Measurements from ENCODE around the gene SBK3. TPM values are rescaled to one million over a fixed set of nuclear protein-coding genes. Genes with fewer than 3 reads are reported as not detected.
A peak's percentile ranks its signal among the peaks of the same experiment; 100 is the strongest.
"Not testable (repeated sequence)": the region's sequence is repeated elsewhere in the genome, so short reads cannot be mapped to it uniquely, and the experiment has no call there.

The SBK3 gene, protein sequence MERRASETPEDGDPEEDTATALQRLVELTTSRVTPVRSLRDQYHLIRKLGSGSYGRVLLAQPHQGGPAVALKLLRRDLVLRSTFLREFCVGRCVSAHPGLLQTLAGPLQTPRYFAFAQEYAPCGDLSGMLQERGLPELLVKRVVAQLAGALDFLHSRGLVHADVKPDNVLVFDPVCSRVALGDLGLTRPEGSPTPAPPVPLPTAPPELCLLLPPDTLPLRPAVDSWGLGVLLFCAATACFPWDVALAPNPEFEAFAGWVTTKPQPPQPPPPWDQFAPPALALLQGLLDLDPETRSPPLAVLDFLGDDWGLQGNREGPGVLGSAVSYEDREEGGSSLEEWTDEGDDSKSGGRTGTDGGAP
- not detected in 2 replicates for total RNA-seq (2014; rRNA removed; shearing (Covaris generic))
- polyA plus RNA-seq (2015; cell fraction: cytosol; rRNA removed) = not detected in 2 replicates
- 0.48 TPM in 1 of 2 replicates, not detected in the other for polyA plus RNA-seq (2015; cell fraction: nucleus; rRNA removed)

DNA sequence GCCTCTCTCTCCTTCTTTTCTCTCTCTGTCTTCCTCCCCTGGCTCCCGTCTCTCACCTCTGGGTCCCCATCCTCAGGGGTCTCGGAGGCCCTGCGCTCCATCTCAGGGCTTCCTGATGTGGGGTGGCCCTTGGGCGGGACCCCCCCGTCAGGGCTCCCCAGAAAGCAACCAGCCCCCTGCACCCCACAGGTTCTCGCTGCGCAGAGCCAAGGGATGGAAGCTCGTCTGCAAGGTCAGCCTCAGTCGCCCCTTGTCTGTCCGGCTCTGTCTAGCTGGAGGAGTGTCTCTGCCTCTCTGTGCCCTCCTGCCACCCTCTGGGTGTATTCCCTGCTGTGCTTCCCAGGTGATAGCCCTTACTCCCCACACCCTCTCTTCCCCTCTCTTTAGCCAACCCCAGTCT lies at the start of gene SBK3:
TSS of gene SBK3 (minus strand) at position 101 of the 400 bp plus-strand sequence. CDS start at position 101, 0 bp downstream.
- no peak for DNase-seq (ENCODE audit: low read depth)

DNA sequence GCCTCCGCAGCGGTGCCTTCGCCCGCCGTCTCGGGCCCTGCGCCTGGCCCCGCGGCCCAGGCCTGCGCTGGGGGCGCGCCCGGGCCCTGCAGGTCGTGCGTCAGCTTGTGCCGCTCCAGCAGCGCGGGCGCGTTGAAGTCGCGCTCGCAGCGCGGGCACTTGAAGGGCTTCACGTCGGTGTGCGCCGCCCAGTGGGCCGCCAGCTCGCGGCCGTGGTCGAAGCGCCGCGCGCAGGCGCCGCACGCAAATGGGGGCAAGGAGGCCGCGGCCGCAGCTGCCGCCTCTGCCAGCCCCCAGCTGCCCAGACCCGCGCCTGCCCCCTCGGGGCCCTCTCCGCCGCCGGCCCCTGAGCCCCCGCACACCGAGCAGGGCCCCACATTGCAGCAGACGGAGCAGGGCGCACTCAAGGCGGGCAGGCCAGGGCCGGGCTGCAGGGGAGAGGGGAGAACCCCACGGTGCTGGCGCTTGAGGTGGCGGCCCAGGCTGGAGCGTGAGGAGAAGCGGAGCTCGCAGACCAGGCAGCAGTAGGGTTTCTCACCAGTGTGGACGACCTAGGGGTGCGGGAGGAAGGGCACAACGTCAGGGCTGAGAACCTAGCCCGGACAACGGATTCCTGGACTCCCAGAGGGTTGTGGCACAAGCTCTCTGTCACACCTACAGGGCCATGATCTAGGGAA lies 47.9 kb upstream of the SBK3 start:
- no peak for DNase-seq (ENCODE audit: low read depth)

DNA sequence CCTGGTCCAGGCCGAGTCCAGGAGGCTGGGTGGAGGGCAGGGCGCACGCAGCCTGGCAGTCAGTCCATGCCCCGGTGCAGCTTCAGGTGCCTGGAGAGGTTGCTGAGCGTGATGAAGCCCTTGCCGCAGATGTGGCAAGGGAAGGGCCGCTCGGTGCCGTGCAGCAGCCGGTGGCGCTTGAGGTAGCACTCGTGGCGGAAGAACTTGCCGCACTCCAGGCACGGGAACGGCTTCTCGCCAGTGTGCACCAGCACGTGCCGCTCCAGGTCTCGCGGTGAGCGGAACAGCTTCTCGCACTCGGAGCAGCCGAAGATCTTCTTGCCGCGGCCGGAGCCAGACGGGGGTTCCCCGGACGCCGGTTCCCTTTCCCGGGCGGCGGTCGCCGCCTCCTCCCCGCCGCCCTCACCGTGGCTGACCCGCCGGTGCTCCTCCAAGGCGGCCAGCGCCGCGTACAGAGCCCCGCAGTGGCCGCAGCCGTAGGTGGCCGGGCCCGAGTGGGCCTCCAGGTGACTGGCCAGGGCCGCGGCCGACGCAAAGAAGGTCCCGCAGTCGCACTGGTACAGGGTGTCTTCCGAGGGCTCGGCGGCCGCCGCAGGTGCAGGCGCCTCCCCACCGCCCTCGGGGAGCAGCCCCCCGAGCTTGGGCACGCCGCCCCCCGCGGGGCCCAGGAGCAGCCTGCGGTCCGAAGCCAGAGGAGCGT lies 47.2 kb upstream of the SBK3 start:
- no peak for DNase-seq (ENCODE audit: low read depth)

DNA sequence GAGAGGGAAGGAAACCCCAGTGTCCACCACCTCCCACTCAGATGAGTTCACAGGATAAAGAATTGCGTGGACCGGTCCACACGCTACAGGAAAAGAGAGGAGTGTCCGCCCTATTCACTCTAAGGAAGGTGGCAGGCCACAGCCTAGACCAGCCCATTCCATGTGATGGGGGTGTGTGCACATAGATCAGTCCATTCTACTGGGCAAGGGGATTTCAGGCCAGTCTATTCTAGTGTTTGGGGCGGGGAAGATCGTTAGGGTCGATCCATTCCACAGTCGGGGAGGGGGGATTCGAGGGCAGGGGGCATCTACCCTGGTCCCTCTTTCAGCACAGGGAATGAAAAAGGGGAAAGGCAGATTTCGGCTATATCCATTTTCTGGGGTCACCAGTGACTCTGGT lies 46.2 kb upstream of the SBK3 start:
- DNase-seq (ENCODE audit: low read depth) = no peak

DNA sequence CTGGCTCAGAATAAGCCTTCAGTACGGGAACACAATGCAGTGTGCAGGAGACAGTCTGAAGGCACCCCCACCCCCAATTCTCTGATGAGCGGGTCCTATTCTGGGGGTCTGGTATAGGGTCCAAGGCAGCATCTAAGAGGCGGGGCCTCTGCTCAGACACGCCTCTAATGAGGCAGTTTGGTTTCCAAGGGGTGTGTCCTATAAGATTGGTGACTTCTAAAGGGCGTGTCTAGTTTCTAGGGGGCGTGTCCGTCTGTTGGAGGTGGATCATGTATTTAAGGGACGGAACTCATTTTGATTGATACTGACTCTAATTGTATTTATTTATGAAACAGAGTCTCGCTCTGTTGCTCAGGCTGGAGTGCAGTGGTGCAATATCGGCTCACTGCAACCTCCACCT lies 45.3 kb upstream of the SBK3 start:
- DNase-seq (ENCODE audit: low read depth) = no peak

DNA sequence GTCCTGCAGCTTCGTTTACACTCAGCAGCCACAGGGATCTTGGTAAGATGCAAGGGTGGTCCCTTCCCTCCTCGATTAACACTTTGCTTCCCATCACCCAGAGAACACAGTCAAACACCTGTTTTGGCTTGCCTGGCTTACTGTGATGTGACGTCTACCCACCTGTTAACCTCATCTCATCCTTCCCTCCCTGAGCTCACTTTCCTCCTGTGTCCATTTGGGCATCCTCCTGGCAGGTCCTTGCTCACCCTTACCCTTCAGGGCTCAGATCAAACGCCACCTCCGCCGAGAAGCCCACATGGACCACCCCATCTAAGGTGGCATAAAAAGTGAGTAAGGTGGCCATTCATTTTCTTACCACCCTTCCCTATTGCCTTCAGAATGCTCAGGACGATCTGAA lies 44.8 kb upstream of the SBK3 start:
- no peak for DNase-seq (ENCODE audit: low read depth)

DNA sequence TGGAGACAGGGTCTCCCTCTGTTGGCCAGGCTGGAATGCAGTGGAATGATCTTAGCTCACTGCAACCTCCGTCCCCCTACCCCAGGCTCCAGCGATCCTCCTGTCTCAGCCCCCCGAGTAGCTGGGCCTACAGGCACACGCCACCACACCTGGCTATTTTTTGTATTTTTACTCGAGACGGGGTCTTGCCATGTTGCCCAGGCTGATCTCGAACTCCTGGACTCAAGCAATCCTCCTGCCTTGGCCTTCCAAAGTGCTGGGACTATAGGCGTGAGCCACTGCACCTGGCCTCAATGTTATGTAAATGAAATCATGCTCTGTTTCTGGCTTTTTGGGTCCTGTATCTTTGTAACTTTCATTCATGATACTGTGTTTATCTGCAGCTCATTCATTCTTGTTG lies 43.4 kb upstream of the SBK3 start:
- DNase-seq (ENCODE audit: low read depth) = no peak

DNA sequence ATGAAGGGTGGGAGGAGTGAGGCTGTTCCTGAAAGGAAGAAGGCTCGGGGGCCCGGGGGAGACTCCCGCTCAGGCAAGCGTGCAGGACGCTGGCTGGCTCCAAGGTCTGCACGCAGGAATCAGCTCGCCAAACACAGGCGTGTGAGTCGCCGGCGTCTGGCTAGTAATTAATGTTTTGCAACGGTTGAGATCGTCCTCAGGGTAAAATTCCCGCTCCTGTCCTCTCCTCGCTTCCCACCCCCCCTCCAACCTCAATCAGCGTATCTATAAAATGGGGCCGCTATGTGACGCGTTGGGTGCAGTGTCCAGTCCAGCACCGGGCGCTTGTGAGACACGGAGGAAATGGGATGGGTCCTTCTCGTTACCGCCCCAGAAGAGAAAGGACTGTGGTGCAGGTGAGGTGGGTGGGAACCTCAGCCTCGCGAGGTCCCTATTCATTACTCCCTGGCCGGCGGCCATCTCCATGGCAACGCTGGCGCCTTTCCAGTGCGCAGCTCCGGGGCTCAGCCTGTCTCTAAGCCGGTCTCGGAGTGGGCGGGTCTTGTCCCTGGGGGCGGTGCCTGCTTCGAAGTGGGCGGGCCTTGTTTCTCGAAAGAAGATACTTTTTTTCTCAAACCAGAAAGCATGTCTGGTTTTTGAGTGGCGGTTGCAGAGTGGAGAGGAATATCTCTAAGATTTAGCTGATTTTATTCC lies 41.8 kb upstream of the SBK3 start:
- peak; percentile 74 for DNase-seq (ENCODE audit: low read depth)

DNA sequence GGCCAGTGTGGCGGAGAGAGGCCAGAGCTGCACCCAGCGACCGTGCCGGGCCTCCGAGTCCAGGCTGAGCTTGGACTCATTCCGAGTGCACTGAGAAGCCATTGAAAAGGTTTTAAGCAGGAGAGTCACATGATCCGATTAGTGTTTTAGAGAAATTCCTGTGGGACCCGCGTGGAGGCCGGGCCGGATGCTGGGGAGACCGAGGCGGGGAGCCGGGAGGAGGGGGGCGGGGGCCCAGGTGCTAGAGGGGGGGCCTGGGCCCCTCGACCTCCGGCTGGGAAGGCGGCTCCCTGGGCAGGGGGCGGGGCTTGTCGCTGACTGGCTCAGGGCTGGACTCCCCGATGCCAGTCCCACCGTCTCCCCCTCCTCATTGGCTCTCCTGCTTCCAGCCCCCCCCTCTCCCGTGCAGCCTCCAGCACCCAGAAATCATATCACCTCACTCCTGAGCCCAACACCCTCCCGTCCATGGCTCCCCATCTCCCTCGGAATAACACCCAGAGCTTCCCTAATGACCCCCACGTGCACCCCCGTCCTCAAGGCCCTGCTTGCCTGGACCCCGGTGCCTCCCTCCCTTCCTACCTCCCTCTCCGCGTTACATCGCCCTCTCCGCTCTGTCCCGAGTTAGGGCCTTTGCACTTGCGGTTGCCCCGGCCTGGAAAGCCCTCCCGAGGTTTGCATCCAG lies 40.5 kb upstream of the SBK3 start:
- DNase-seq (ENCODE audit: low read depth) = no peak

DNA sequence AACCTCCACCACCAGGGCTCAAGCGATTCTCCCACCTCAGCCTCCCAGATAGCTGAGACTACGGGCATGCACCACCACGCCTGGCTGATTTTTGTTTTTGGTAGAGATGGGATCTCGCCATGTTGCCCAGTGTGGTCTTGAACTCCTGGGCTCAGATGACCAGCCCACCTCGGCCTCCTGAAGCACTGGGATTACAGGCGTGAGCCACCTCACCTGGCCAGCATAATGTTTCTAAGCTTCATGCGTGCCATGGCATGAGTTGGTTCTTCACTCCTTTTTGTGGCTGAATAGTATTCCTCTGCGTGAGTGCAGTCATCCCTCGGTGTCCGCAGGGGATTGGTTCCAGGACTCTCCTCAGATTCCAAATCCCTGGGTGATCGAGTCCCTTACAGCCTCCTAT lies 39.5 kb upstream of the SBK3 start:
- DNase-seq (ENCODE audit: low read depth) = no peak

DNA sequence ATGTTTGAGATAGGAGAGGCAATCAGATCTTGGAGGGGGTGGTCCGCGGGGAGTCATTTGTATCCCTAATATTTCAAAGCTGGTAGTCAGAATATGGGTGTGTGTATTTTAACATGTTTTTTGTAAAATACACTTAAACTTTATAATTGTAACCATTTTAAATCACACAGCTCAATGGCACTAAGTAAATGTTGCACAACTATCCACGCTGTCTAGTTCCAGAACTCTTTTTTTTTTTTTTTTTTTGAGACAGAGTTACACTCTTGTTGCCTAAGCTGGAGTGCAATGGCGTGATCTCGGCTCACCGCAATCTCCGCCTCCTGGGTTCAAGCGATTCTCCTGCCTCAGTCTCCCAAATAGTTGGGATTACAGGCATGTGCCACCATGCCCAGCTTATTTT lies 38.6 kb upstream of the SBK3 start:
- DNase-seq (ENCODE audit: low read depth) = not testable (repeated sequence)

DNA sequence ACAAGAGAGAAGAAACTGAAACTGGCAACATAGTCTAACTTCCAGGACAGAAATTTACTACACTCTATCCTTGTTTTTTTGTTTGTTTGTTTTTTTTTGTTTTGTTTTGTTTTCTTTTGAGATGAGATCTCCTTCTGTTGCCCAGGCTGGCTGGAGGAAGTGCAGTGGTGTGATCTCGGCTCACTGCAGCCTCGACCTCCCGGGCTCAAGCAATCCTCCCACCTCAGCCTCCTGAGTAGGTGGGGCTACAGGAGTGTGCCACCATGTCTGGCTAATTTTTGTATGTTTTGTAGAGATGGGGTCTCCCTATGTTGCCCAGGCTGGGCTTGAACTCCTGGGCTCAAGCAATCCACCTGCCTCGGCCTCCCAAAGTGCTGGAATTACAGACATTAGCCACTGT lies 36.9 kb upstream of the SBK3 start:
- DNase-seq (ENCODE audit: low read depth) = not testable (repeated sequence)

DNA sequence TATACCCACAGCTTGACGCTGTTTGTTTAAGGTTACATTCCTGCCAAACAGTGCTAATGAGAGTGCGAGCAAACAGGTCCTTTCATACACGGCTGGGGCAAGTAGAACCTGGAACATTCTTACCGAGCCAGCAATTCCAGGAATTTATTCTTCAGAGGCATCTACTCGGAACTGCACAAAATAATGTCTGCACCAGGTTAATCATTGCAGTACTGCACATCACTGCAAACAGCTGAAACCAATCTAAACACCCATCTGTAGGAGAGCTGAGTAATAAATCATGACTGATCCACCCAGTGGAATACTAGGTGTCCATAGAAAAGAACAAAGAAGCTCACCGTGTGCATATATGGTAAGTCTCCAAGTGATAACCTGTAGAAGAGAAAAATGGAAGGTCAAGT lies 36.5 kb upstream of the SBK3 start:
- DNase-seq (ENCODE audit: low read depth) = no peak

DNA sequence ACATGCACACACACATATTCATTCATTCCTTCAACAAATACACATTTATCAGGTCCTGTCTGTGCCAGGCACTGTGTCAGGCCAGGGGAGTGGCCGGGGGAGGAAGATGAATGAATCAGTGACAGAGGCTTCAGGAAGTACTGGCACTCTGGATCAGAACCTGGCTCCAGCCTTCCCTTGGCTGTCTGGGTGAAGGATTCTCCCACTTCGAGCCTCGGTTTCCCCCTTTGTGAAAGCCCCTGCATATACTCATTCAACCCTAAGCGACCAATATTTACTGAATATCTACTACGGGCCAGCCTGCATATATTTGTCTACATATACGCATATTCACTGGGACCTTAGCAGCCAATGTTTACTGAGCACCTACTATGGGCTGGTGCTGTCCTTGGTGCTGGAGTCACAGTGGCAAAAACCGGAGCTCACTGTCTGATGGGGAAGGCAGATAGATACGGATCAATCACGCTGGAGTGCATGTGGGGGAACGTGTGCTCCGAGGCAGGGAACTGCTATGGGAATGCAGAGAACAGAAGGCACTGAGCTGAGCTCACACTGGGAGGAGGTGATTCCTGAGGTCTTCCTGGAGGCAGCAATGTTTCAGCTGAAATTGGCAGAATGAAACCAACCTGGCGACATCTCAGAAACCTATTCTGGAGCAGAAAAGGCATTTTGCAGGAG lies 35.9 kb upstream of the SBK3 start:
- DNase-seq (ENCODE audit: low read depth) = no peak

DNA sequence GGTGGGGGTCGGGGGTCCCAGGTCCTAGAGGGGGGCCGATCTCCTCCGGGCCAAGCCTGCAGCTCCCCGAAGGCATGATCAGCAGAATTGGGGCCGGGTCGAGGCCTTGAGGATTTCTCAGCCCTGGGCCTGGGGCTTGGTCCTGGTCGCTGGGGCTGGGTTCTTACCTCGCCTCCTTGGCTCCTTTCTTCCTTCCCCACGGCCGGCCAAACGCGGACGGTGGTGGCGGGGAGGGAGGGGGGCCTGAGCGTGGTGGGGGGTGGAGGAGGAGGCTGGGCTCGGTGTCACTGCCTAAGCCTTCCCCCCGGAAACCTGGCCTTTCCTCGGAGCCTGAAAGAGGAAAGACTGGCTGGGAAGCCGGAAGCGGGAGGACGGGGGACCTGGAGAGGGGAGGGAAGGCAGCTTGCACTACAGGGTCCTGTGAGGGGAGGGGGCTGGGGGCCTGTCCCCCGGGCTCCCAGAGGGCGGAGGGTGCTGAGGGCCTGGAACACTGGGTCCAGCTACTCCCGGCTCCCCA lies 35.3 kb upstream of the SBK3 start, which contains the start of gene ZNF579:
TSS of gene ZNF579 (minus strand) at position 221 of the 517 bp plus-strand sequence. CDS start 1,209 bp downstream, outside the sequence.
- peak; percentile 76 for DNase-seq (ENCODE audit: low read depth)

DNA sequence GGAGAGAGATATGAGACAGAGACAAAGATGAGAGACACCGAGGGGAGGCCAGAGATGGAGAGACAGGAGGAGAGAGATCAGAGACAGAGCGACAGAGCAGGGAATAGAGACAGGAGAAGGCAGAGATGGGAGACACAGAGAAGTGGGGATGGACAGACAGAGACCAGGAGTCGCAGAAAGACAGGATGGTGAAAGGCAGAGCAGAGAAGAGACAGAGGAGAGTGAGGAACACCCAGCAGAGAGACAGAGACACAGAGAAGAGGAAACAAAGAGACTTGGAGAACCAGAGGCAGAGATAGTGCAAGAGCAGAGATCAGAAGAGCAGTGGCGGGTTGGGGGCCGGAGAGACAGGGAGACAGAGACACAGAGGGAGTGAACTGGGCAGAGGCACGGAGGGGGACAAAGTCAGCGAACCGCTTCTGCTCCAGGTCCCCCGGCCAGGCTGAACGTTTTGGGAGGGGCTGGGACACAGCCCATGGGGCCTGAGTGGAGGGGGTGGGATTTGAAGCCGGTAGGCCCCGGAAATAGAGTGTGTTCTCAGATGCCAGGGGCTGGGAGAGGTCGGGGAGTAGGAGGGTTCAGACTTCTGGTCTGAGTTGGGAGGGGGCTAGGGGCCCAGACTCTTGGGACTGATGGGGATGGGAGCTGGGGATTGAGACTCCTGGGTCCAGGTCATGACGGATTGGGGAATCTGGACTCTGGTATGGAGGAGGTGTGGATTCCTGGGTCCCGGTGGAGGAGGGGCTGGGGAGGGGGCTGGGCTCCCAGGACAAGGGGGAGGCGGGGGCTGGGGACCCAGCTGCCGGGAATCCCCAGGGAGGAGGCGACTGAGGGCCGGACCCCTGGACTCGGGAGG lies 34.7 kb upstream of the SBK3 start:
- DNase-seq (ENCODE audit: low read depth) = no peak

DNA sequence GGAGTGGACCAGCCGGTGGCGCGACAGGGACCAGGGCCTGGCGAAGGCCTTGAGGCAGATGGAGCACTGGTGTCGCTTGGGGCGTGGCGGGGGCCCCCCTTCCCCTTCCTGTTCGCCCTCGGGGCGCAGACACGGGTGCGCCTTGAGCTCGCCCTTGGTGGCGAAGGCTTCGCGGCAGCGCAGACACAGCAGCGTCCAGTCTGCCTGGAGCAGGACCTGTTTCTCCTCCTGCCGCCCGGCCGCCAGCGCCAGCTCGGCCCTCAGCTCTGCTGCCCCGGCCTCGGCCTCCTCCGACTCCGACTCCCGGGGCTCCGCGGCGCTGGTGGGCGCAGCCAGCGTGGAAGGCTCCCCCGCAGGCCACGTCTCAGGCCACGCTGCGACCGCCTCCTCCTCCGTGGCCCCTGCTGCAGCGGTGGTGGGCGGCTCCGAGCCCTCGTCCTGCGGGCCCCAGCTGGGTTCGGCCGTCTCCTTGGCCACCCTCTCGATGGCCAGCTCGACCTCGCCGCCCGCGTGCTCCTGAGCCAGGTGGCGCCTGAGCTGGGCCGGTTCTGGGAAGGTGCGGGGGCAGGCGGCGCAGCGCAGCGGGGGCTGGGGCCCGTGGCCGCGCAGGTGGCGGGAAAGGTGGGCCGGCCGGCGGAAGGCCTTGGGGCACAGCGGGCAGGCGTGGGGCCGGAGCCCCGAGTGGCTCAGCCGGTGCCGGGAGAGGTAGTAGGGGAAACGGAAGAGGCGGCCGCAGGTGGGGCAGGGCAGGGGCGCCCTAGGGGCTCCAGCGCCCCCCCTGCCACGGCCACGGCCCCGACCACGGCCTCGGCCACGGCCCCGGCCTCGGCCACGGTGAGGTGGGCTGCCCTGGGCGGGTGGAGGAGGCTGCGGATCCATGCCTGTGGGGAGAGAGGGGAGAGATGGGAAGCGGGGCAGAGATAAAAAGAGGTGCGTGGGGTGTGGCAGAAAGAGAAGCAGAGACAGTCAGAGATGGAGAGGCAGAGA lies 33.7 kb upstream of the SBK3 start:
- no peak for DNase-seq (ENCODE audit: low read depth)
